HG03045 (cell line): ENCODE measurements around the gene FXYD6.

ENCODE experiments used
- ATAC-seq: cut with Tn5 transposase; IDR thresholded peaks from one replicate; pipeline ENCODE4 v1.9.1; 2021; ENCODE audit warnings: mild to moderate bottlenecking, moderate library complexity; ENCODE audit not compliant: unreplicated experiment

Gene FXYD6

DNA sequence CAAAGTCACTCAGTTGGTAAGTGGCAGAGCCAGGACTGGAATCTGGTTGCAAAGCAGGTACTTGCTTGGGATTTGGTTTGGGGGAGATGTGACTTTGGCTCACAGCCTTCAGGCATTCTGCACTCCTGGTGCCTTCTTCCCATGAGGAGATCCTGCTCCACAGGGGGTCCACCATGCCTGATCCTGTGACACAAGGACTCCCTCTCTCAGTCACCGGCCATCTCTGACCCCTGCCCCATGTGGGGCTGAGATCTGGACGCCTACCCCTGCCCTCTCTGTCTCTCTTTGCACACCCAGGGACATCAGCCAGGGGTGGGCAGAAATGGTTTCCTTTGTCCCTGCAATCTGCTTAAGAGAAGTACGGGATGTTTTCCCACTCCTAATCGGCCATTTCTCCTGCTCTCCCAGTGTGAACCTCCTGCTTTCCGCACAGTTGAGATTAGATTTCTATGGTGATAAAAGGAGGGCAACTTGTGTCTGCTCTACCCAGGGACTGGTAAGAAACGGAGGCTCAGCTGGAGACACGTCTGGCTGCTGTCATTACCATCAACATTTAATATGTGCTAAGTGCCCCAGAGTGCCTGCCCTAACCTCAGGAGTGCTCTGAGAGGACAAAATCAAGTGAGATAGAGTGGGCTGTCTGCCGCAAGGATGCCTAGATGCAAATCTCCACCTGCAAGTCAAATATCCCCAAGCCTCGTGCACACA, 11.1 kb upstream of the FXYD6 start:
- ATAC-seq = no peak

DNA sequence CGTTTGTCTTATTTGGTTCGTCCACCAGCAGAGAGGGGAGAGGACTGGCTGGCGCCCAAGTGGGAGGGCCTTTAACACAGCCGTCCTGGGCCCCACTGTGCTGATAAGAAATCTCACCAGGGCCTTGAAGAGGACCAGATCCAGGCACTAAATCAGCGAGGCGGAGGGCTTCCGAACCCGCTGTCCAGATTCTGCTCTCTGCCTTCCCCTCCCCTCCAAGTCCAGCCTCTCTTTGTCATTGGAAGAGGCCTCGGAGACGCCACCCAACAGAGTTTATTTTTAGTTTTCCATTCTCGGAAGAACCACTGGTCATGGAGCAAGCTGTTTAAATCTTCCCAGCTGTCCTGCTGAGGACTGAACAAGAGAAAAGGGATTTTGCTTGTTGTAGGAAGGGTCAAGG, 9.3 kb upstream of the FXYD6 start:
- no peak for ATAC-seq

DNA sequence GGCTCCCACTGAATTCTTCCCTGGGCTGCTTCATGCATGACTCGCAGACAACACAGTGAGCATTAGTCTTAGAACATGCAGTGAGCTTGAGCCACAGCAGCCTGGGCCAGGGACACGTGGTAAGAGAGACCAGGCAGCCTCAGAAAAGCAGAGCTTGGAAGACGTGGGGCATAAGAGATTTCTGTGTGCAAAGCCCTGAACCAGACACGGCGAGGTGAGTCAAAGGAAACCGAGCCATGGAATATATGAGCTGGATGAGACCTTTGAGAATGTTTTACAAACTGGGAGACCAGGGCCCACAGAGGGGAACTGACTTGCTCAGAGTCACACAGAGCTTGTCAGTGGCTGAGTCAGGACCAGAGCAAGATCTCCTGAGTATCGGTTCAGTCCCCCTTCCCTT, 8.5 kb upstream of the FXYD6 start:
- ATAC-seq = no peak

DNA sequence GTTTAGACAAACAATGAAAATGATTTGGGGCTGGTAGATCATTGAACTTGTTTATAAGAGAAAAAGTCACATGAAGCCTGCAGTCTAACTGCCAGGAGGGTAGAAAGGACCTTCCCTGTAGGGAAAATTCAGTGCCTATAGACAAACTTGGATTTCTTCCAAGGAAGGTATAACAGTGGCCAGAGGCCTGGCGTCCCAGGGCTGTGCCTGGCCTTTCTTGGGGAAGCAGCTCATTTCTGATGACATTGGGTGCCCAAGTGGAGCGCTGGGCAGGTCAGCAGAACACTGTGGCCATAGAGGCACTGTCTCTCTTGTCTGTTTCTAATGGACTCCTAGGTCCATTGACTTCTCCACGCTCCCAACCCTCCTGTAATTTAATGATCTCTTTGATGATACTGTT, 6.6 kb upstream of the FXYD6 start:
- no peak for ATAC-seq

DNA sequence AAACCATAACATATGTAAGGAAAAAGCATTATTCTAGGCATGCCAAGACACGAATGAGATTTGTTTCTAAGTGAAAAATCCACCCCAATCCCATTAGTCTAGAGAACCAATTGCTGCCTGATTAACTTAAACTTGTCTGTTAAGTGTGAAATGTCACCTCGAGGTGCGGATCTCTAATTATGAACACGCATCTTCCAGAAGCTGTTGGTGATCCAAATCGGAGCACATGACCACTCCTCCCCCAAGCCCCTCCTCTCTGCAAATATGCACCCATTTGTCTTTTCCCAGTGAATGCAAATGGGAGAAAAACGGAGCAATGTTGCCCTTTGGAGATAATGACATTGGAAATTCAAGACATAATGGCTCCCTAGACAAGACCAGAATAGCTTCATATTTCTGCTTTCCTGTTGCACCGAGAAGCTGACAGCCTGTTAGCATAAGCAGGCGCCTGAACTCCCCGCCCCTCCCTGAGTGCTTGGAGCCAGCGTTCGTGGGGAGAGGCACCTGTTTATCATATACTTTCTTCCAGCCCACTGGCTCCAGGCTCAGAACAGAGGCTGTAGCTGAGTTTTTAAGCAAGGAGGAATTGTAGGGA, 6.0 kb upstream of the FXYD6 start:
- ATAC-seq = no peak

DNA sequence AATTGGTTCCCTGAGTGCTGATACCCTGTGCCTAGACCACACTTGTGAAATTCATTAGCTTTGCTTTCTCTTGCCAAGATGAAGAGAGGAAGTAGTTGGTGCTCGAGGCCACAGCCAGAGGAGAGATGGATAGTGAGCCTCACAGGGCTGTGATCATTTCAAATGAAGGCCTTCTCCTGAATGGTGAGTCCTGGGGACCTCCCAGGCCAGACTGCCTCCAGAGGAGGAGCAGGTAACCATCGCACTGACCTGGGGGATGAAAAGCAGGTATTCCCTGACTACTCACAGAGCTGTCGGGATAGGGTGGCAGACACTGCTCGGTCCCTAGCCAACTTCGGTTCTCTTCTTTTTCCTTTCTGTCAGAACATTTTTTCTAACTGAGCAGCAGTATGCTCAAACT, 4.8 kb upstream of the FXYD6 start:
- ATAC-seq = no peak

DNA sequence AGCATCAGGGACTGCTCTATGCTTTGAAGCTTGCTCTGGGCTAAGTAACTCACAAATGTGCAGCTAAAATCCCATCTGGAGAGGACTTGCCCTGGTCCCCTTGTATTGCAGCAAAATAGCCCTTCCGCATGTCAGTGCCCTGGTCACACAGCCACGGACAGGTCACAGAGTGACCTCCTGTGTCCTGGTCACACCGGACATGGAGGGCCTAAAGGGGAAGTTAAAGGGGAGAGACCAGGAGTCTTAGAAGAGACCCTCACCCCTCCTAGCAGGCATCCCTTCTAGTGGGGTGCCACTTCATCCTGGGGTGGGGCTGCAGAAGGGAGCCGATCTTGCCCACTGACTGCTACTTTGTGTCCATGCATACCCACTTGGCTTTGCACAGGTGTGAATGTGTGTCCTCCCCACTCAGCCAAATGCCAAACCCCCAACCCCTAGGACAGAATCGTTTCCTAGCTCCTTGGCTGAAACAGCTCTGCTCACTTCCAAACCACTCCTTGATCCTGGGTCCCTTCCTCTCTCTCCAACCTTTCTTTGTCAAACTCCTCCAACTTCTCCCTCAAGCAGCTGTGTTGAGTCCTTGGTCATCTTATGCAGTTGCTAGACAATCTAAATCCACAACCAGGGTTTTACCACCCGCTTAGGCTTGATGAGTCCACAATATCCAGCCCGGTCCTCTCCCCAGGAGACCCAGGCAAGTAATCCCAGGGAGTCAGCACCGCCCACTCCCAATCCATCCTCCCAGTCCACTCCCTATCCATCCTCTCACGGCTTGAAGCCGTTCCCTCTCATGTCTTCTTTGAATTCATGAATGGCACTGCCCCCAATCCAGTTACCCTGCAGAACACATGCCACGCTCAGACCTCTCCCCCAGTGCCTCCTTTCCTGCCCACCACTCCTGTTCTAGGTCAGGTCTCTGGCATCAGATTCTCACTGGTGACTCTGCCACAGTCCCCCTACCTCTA, 3.3 kb upstream of the FXYD6 start:
- ATAC-seq = no peak

DNA sequence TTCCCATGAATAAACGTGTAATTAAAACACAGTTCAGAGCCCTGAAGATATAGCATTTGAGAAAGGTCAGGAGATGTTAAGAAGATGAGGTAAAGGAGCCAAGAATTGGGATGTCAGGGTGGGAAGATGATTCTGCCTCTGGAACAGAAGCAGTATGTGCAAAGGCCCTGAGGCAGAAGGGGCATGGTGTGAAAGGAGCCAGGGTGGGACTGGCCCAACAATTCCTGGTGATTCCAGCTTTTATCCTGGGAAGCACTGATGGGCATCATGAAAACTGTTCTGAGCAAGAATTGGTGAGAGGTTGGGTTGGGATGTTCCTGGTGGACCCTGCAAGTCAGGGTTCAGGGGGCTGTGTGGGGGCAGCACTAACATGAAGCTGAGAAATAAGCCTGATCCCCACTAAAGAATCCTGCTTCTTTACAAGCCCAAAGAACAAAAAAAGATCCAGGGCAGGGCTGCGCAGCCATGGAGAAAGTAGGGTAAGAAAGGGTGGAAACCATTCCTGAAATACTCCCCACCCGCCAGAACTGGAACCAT, 2.5 kb upstream of the FXYD6 start:
- ATAC-seq = no peak

DNA sequence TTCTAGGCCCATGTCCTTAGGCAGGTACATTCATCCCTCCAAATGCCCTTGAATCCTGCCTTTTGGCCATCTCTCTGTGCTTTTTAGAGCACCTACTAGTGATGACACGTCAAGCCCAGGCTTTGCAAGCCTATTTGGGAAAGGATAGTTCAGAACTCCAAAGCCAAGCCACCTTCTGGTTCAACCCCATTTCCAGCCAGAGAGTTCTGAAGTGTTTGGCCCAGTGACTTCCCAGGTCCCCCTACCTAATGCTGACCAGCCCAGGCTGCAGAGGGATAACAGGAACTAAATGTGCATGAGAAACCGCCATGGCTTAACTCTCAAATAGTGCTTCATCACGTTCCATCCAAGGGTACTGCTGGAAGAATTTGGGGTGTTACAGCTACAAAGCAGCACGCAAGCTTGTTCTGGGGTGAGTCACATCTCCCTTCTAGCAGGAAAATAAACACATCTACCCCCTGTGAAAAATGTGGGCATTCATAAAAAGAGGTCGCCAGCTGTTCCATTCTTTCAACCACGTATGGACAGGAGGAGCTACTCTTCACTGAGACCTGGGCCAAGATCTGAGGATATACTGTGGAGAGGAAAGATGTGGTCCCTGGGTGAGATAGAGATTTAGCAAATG, 2.0 kb upstream of the FXYD6 start:
- no peak for ATAC-seq

DNA sequence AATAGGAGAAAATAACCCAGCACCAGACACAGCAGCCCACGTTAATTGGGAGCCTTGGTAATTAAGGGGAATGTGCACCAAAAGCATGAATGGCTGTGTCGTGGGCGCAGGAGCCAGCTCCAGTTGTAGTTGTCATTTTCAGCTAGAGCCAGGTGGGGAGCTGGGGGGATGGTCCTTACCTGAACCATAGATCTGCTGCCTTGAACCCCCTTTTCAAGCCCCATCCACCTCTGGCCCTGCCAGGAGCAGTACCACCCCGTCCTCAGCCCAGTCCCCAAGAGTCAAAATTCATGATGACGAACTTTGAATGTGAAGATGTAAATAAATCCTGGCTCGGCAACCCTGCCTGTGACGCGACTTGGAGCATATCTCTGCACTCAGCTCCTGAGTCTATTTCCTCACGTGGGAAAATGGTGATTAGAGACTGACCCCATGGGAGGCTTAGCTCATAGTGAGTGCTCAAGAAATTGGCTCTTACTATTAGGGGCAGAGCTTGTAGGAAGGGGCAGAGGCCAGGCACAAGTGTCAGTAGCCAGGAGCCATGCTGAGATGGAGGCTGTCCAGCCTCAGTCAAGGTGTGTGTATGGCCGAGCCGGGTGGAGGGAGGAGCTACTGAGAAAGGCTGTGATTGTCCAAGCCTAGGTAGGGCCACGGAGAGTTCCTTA, 794 bp upstream of the FXYD6 start:
- ATAC-seq = no peak

DNA sequence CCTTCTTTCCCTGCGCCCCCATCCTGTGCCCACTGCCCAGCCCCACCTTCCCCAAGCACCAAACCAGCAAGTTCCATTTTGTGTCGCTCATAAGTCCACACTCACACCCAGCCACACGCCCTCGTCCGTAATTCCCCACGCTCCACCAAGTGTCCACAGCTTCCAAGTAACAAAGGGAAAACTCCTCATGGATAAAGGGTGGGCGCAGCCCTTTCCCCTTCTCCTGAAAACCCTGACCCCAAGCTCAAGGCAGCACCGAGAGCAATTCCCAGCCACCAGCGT, 458 bp downstream of the FXYD6 start:
- no peak for ATAC-seq

DNA sequence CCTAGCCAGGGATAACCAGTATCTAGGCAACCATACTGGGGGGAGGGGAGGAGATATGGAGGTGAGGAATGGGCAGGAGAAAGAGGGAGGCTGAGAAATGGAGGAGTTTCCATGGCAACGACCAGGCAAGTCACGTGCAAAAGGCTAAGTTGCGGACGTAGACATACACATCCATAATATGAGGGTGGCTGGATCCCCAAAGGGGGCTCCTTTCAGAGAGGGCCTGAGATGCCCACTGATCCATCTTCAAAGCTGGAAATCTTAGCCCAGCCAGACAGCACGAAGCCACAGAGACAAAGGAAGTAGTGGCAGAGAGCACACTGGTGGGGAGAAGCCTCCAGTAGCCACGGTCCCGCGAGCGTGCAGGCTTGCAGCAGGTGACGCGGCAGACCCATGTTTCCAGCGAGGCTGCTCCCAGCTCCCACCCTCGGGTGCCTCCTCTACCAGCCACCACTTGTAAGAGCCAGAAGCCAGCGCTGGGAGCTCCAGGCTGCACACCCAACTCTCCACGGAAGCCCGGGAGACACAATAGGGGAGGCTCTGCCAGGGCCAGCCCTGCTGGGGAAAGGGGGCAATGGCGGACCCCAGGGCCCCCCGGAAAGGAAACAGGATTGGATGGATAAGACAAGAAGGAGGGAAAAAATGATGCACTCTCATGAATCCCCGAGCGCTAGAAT, 938 bp downstream of the FXYD6 start:
- ATAC-seq = no peak

DNA sequence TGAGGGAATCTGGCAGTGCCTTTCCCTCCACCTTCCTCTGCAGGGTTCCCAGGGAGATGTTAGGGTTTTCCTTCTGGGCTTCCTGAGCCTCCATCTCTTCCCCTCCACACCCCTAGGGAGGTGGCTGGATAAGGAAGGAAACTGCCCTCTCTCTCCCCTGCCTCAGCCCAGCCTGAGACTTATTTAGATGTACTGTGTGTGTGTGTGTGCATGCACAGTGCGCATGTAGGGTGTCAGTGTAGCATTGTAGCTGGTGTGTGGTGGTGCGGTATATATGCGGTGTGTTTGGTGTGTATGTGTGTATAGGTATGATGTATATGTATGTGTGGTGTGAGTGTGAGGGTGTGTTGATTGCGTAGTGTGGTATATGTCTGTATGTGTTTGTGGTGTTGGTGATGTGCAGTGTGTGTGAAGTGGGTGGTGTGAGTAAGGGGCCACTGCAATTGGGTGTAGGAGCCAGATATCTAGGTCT, 1.5 kb downstream of the FXYD6 start:
- ATAC-seq = no peak

DNA sequence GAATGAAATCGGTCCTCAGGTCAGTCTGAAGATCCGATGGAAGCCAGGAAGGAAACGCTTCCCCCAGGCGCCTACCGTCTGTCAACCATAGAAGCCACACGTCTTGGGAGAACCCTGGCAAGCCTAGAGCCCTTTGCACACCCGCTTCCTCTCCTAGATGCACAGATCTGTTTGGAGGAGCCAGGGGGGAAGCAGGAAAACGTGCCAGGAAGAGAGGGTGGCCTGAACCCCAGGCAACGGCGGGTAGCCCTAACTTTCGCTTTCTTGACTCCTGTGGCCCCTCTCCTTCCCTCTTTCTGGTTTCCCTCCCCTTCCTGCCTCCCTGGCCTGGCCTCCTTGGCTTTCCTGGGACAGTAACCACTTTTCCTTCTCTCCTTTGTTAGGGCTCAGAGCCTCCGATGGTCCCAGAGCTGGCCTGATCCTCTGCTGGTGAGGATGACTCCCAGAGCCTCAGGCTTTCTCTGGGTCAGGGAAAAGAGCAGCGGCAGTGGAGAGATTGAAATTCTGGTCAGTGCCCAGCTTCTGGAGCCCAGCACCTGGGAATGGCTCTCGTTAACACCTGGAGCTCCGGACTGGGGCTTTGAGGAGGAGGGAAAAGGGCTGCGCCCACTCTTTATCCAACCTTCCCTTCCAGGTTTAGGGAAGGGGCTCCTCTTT, 2.1 kb downstream of the FXYD6 start:
- ATAC-seq = no peak

DNA sequence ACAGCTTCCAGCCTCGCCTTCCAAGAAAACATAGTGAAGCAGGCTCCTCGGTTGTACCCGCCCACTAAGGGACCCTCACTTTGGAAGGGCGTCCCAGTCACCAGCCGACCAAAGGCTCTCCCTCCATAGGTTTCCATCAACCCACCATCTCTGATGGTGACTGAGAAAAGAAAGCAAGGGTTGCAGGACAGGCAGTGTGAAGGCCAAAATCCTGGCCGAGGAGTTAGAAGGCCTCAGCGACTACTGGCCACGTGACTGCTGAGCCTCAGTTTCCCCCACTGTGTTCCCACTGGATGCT, 2.7 kb downstream of the FXYD6 start:
- no peak for ATAC-seq

DNA sequence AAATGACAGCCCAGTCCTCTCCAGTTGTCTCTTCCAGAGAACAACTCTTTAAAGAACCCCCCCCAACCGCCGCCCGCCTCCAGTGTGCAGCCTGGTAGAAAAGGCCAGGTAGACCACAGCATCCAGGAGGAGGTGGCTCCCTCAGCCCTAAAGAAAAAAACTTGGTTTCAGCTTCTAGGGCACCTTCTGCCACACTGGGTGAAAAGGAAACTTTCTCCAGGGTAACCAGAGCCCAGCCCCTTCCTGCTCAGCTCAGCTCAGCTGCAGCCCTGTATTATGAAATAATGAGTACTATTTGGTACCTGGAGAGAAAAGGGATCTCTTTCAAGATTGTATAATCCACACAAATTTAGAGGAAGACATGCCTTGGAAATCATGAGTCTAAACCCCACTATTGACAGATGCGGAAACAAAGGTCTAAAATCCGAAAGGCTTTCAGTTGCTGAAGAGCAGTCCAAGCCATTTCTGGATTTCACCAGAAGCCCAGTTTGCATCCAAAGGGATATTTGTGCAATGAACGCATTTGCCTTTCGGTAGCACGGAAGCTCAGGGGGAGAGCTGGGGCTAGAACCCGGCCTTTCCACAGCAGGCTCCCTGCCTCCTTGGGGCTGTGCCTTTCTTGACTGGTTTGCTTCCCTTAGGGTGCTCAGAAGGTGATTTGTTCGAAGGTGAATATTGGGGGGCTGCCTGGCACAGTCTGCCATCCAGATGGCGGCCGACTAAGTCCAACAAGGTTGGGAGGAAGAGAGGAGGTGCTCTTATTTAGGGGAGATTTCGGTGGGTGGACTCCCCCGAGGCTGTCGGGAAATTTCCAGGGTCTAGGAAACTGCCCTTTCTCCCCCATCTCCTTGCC, 3.3 kb downstream of the FXYD6 start:
- no peak for ATAC-seq

DNA sequence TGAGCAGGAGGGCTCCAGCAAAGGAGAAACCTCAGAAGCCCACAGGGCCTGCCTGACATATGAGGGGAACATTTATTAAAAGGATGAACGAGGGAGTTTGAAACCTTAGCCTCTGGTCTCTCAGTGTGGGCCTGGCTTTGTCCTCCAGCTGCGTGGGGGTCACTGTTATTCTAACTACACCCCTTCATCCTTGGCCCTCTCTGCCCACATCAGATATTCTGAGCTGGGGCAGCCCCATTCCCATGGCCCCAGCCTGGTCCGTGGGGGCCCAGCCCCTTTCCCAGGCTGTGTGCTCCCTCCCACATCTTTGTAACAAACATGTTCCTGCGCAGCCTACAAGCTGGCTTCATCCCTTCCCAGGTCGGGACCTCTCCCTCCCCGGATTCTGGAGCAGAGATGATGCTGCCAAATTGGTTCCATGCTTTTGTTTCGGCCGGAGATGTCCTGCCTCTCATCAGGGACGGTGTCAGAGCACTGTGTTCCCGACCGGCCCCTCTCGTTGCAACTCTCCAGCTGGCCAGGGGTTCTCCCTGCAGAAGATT, 4.0 kb downstream of the FXYD6 start:
- ATAC-seq = no peak

DNA sequence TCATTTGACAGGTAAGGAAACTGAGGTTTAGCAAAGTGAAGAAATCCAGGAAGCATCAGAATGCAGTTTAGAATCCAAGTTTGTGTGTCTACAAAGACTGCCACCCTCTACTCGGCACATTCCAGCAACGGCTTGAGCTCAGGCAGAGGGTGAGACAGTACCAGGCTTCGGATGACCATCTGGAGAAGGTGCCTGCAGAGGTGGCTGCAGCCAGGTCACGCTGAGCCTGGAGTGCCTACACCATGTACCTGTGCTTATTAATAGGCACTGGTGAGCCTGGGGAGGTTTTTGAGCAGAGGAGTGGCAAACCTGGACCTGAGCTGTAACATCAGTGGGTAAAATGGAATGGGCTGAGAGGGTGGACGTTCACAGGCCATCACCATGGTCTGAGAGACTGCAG, 4.7 kb downstream of the FXYD6 start:
- ATAC-seq = no peak

DNA sequence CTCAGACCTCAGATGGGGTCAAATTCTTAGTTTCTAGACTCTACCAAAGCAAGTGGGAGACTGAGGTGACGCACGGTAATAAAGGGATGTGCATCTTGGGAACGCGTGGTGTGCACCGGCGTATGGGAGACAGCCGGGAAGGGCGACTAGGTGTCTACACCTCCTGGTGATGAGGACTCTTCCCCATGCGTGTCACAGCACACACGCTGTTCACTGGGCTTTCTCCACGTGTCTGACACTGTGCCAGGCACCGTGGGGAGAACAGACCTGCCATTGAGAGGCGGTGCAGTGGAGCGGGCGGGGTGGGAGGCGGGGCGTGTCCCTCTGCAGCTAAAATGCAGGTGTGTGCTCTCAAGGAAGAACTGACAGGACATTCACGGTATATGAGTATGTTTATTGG, 5.3 kb downstream of the FXYD6 start:
- no peak for ATAC-seq
